Fibroblast of mammary gland (primary cell): ENCODE data around the gene VPS37C.

Experiments used
- DNase-seq: peaks from one replicate; pipeline ENCODE4 v3.0.0-alpha.2; 2010; ENCODE audit warnings: low read depth
- H3K4me3 ChIP-seq: 2 replicates; pipeline ENCODE4 v1.5.1; 2011; ENCODE audit warnings: low read depth, mild to moderate bottlenecking, low read length, moderate library complexity; ENCODE audit not compliant: control insufficient read depth
- CTCF ChIP-seq: conservative IDR thresholded peaks from 2 replicates; pipeline ENCODE4 v1.5.1; 2011; ENCODE audit warnings: low read depth, low read length, inconsistent platforms; ENCODE audit not compliant: control insufficient read depth, insufficient read depth

VPS37C gene

GRCh38 chr11:61087426-61088119, 73.7 kb downstream of the VPS37C start:
- no peak for TF ChIP-seq CTCF
- no peak overlapping the region for H3K4me3 ChIP-seq
- DNase-seq: no peak

GRCh38 chr11:61083601-61084147, 77.6 kb downstream of the VPS37C start:
- TF ChIP-seq CTCF: no peak
- DNase-seq: no peak
- no peak overlapping the region for H3K4me3 ChIP-seq

- no peak for TF ChIP-seq CTCF
- no peak overlapping the region for H3K4me3 ChIP-seq
- no peak for DNase-seq
Measured at GRCh38 chr11:61082931-61083531, 78.2 kb downstream of the VPS37C start.

- H3K4me3 ChIP-seq: no peak overlapping the region
- DNase-seq: no peak
- no peak for TF ChIP-seq CTCF
Measured at GRCh38 chr11:61082062-61082870, 79.0 kb downstream of the VPS37C start.

- no peak for TF ChIP-seq CTCF
- H3K4me3 ChIP-seq: no peak overlapping the region
- no peak for DNase-seq
Measured at GRCh38 chr11:61080986-61081590, 80.1 kb downstream of the VPS37C start.

- no peak overlapping the region for H3K4me3 ChIP-seq
- TF ChIP-seq CTCF: no peak
- no peak for DNase-seq
Measured at GRCh38 chr11:61080526-61080925, 80.7 kb downstream of the VPS37C start.
